NT2/D1 (cell line): ENCODE data around the gene C3AR1.
"Not testable (repeated sequence)": the region's sequence is repeated elsewhere in the genome, so short reads cannot be mapped to it uniquely, and the experiment has no call there.

Experiments used
- SUZ12 ChIP-seq: IDR thresholded peaks from 2 replicates; pipeline ENCODE4 v1.6.1; 2011; ENCODE audit not compliant: insufficient read length, insufficient read depth; ENCODE audit errors: extremely low read depth
- ZNF274 ChIP-seq: IDR thresholded peaks from 2 replicates; pipeline ENCODE4 v1.6.1; 2011; ENCODE audit warnings: mild to moderate bottlenecking, low read depth, low read length

DNA sequence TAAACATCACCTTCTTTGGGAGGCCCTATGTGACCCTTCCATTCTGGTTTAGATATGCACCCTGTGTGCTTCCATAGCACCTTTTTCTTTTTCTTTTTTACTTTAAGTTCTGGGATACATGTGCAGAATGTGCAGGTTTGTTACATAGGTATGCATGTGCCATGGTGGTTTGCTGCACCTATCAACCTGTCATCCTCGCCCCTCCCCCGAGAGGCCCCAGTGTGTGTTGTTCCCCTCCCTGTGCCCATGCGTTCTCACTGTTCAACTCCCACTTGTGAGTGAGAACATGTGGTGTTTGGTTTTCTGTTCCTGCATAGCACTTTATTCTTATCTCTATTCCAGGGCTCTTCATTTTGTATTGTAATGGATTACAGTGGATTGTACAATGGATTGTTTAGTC is 18.2 kb upstream of the C3AR1 start:
- TF ChIP-seq SUZ12, ZNF274: not testable (repeated sequence)
